Natural killer cell (primary cell): Measurements from ENCODE around the gene ENPEP. TPM values are rescaled to one million over a fixed set of nuclear protein-coding genes. Genes with fewer than 3 reads are reported as not detected.

Source experiments
- ATAC-seq, 3 donors: fragments of 150-1000 bp in 2 of 3; fragments of 200-7000 bp in 1 of 3; cut with Tn5 transposase; 1 replicate in 1 of 3; 2 replicates in 2 of 3; pipeline ENCODE4 v1.10.0; 2021; ENCODE audit warnings: mild to moderate bottlenecking in 2 of 3, moderate library complexity in 2 of 3
- DNase-seq, 2 donors: peaks; one replicate each; pipeline versions ENCODE4 v3.0.0 to v3.0.0-alpha.2; 2013 to 2021; ENCODE audit warnings: mixed read lengths in 1 of 2
- H3K27ac ChIP-seq: one replicate; pipeline ENCODE4 v1.5.1; 2013; ENCODE audit warnings: mild to moderate bottlenecking, low read length
- H3K27me3 ChIP-seq: one replicate; pipeline ENCODE4 v1.6.1; 2013; ENCODE audit warnings: low read length; ENCODE audit not compliant: control insufficient read depth, insufficient read depth
- H3K36me3 ChIP-seq: one replicate; pipeline ENCODE4 v1.6.1; 2013; ENCODE audit warnings: low read length; ENCODE audit not compliant: control insufficient read depth, insufficient read depth
- H3K4me1 ChIP-seq: one replicate; pipeline ENCODE4 v1.6.1; 2013; ENCODE audit warnings: low read length; ENCODE audit not compliant: control insufficient read depth, insufficient read depth
- H3K4me3 ChIP-seq: one replicate; pipeline ENCODE4 v1.5.1; 2013; ENCODE audit warnings: low read length
- H3K9me3 ChIP-seq: one replicate; pipeline ENCODE4 v1.6.1; 2013; ENCODE audit warnings: low read length; ENCODE audit not compliant: control insufficient read depth, insufficient read depth
- H3K27ac Mint-ChIP-seq, 2 donors: one replicate each; pipeline ENCODE4 v1.8.0; 2022; ENCODE audit warnings: mild to moderate bottlenecking in 2 of 2, mixed read lengths in 2 of 2, moderate library complexity in 1 of 2
- H3K27me3 Mint-ChIP-seq, 2 donors: one replicate each; pipeline ENCODE4 v1.8.0; 2022; ENCODE audit warnings: low read depth in 2 of 2, mixed read lengths in 2 of 2
- H3K36me3 Mint-ChIP-seq: one replicate; pipeline ENCODE4 v1.8.0; 2022; ENCODE audit warnings: mixed read lengths
- H3K4me1 Mint-ChIP-seq, 2 donors: one replicate each; pipeline ENCODE4 v1.8.0; 2022; ENCODE audit warnings: mixed read lengths in 2 of 2
- H3K4me3 Mint-ChIP-seq: one replicate; pipeline ENCODE4 v1.8.0; 2022; ENCODE audit warnings: mild to moderate bottlenecking, moderate library complexity, mixed read lengths
- H3K9me3 Mint-ChIP-seq, 2 donors: one replicate each; pipeline ENCODE4 v1.8.0; 2022; ENCODE audit warnings: mixed read lengths in 2 of 2
- WGBS: methylation state at CpG from one replicate; pipeline ENCODE4 v1.1.7; 2013; ENCODE audit warnings: missing lambda C conversion rate; ENCODE audit not compliant: insufficient coverage; 5-methylcytosine and 5-hydroxymethylcytosine counted together
- intact Hi-C: fragments of 100-400 bp; cut with micrococcal nuclease; formaldehyde crosslinking; loops from one replicate; pipeline ENCODE4 v1.14.2; 2022
- total RNA-seq, 4 donors: library from RNA; stranded (reverse); fragments of 120-200 nt in 1 of 4; gene quantifications; one replicate each; pipeline versions ENCODE4 v1.2.3 to v1.2.4, GENCODE V29; 2013 to 2022
- TF ChIP-seq, protein P1 (sequence below): fragments of 200-600 bp; IDR thresholded peaks from one replicate; pipeline ENCODE4 v1.8.0; 2022; ENCODE audit warnings: antibody characterized with exemption

The ENPEP gene
- total RNA-seq, 3 donors from 2014 or later (not counting 1 experiment from before 2014, with no cell fraction given) = 0.07 TPM; not detected in 2

DNA sequence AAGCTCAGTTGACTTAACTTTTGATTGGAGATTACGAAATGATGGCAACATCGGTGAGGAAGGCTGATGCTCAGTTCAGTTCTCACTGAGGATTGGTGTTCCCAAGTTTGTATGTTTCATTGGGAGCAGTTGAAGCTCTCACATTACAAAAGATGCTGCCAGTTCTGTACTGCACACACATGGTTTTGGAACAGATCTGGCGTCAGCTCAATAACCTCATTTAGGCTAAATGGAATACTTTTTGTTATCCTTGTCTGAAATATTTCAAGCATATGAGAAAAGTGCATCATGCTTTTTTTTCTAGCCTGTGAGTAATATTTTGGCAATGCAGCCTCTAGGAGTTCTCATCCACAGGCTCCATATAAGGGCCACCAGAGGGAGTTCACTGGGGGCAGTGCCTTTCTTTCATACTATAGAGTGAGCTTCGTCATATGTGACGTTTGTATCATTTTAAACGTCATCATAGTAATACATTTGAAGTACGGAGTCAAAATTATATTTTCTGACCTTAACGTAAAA is 4.1 kb downstream of the ENPEP start:
- Mint-ChIP-seq H3K9me3 (no peaks in the 10 kb centered on the region), H3K36me3 (no peaks in the 10 kb centered on the region), H3K4me3 (no peak overlapping the region), H3K4me1 (no peaks in the 10 kb centered on the region), H3K27ac (no peak overlapping the region), H3K27me3 (peaks cover 11 to 22% of the 10 kb centered on the region in 2 donors)
- 99% methylated on average over 5 of the region's 8 CpGs for WGBS
- Histone ChIP-seq H3K4me1 (no peaks in the 10 kb centered on the region), H3K27me3 (peaks cover 2% of the 10 kb centered on the region), H3K36me3 (no peaks in the 10 kb centered on the region), H3K4me3 (no peak overlapping the region), H3K27ac (no peak overlapping the region), H3K9me3 (no peaks in the 10 kb centered on the region)
- intact Hi-C loops = no loop called here
- DNase-seq (no peak), ATAC-seq (no peak)
- TF ChIP-seq, protein P1, sequence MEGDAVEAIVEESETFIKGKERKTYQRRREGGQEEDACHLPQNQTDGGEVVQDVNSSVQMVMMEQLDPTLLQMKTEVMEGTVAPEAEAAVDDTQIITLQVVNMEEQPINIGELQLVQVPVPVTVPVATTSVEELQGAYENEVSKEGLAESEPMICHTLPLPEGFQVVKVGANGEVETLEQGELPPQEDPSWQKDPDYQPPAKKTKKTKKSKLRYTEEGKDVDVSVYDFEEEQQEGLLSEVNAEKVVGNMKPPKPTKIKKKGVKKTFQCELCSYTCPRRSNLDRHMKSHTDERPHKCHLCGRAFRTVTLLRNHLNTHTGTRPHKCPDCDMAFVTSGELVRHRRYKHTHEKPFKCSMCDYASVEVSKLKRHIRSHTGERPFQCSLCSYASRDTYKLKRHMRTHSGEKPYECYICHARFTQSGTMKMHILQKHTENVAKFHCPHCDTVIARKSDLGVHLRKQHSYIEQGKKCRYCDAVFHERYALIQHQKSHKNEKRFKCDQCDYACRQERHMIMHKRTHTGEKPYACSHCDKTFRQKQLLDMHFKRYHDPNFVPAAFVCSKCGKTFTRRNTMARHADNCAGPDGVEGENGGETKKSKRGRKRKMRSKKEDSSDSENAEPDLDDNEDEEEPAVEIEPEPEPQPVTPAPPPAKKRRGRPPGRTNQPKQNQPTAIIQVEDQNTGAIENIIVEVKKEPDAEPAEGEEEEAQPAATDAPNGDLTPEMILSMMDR = no peak

- intact Hi-C loops = no loop called here
- H3K4me1 ChIP-seq = no peaks in the 10 kb centered on the region
- no peaks in the 10 kb centered on the region for H3K9me3 Mint-ChIP-seq
- no peak overlapping the region for H3K4me3 ChIP-seq
- no peaks in the 10 kb centered on the region for H3K36me3 Mint-ChIP-seq
- WGBS = 93% methylated on average over 5 of the region's 6 CpGs
- H3K27me3 ChIP-seq = peaks cover 2% of the 10 kb centered on the region
- no peaks in the 10 kb centered on the region for H3K36me3 ChIP-seq
- TF ChIP-seq, protein P1 = no peak
- H3K4me3 Mint-ChIP-seq = no peak overlapping the region
- no peak overlapping the region for H3K27ac ChIP-seq
- ATAC-seq (no peak), DNase-seq (no peak)
- peaks cover 11 to 22% of the 10 kb centered on the region in 2 donors for H3K27me3 Mint-ChIP-seq
- no peak overlapping the region for H3K27ac Mint-ChIP-seq
- H3K4me1 Mint-ChIP-seq = no peaks in the 10 kb centered on the region
- no peaks in the 10 kb centered on the region for H3K9me3 ChIP-seq
Observed at GRCh38 chr4:110480746-110481271, 4.9 kb downstream of the ENPEP start.

GRCh38 chr4:110483516-110483915 is 7.6 kb downstream of the ENPEP start:
- Mint-ChIP-seq H3K9me3 (no peaks in the 10 kb centered on the region), H3K27me3 (peaks cover 12 to 32% of the 10 kb centered on the region in 2 donors), H3K27ac (no peak overlapping the region), H3K36me3 (no peaks in the 10 kb centered on the region), H3K4me1 (no peaks in the 10 kb centered on the region), H3K4me3 (no peak overlapping the region)
- ATAC-seq (no peak), DNase-seq (no peak)
- Histone ChIP-seq H3K4me3 (no peak overlapping the region), H3K4me1 (no peaks in the 10 kb centered on the region), H3K27ac (no peak overlapping the region), H3K9me3 (no peaks in the 10 kb centered on the region), H3K36me3 (no peaks in the 10 kb centered on the region), H3K27me3 (peaks cover 2% of the 10 kb centered on the region)
- intact Hi-C loops = no loop called here
- TF ChIP-seq, protein P1 = no peak
- WGBS = 43% methylated on average over 3 of the region's 5 CpGs

DNA sequence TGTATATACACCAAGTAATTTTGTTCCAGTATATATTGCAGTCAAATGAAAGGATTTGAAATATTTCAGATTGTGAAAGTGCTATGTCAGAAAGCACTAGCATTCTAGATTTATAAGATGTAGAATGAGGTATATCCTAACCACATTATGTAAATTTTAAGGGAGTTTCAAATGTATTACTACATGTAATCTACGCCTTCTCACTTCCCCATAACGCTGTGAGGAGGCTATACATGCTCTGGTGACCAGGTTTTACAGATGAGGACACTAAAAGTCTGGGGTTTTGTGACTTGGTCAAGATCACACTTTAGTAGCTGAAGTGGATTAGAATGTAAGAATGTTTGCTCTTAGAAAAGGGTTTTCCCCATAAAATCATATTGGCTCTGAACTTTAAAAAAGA is 8.1 kb downstream of the ENPEP start:
- no peaks in the 10 kb centered on the region for H3K4me1 Mint-ChIP-seq
- no peak overlapping the region for H3K27ac Mint-ChIP-seq
- Histone ChIP-seq H3K27ac (no peak overlapping the region), H3K27me3 (peaks cover 2% of the 10 kb centered on the region), H3K36me3 (no peaks in the 10 kb centered on the region), H3K9me3 (no peaks in the 10 kb centered on the region), H3K4me1 (no peaks in the 10 kb centered on the region), H3K4me3 (no peak overlapping the region)
- H3K9me3 Mint-ChIP-seq = no peaks in the 10 kb centered on the region
- WGBS = no CpG with 5 or more reads among the region's 2 CpGs
- peaks cover 12 to 32% of the 10 kb centered on the region in 2 donors for H3K27me3 Mint-ChIP-seq
- ATAC-seq (peak in 1 of 3 donors; percentile 50), DNase-seq (no peak)
- no peak overlapping the region for H3K4me3 Mint-ChIP-seq
- TF ChIP-seq, protein P1 = no peak
- H3K36me3 Mint-ChIP-seq = no peaks in the 10 kb centered on the region
- intact Hi-C loops = no loop called here
